NCI-H1105 (cell line): ENCODE data around the gene BRF1.

Experiments used
- DNase-seq: peaks from one replicate; lab custom pipeline; 2025; lab: John Stamatoyannopoulos, UW

Gene BRF1

DNA sequence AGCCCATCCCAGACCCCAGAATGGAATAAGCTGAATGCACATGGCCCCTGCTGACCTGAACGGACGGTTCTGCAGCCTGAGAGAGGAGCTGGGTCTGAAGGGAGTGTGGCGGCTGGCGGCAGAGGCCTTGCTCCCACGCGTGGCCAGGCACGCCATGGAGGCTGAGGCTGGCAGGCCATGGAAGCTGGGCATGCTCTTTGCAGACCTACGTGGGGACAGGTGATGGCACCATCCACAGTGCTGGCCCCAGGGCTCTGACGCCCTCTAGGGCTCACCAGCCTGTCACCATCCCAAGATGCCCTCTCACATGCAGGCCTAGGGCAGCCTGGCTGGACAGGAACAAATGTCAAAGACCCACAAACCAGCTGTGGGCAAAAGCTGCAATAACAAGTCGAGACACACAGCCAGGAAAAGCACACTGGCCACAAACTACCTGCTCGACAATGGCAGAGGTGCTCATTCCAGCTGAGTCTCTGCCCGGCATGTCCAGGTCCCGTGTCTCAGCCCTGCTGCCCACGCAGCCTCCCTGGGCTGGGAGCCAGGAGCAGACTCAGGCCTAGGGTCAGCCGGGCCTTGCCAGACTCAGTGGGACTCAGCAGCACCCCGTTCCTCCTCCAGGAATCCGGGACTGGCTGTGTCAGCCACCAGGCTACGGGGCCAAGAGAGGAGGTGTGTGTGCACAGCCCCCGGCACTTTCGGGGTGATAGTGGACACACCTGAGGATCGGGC, 32.8 kb downstream of the BRF1 start:
- no peak for DNase-seq

DNA sequence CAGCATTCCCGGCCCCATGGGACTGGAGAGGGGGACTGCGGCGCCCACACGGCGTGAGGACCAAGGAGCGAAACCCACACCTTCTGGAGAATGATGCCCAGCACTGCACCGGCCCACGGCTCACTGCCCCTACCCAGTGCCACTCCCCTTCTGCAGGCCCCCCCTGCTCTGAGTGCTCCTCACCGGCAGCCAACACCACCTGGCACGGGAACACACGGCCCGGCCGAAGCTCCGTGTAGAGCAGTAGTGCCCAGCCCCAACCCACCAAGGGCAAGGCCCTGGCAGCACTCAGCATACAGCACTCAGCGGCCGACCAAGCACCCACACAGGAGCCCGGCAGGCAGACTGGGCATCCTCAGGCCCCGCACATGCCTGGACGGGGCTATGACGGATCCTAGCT, 39.0 kb downstream of the BRF1 start:
- DNase-seq: no peak

DNA sequence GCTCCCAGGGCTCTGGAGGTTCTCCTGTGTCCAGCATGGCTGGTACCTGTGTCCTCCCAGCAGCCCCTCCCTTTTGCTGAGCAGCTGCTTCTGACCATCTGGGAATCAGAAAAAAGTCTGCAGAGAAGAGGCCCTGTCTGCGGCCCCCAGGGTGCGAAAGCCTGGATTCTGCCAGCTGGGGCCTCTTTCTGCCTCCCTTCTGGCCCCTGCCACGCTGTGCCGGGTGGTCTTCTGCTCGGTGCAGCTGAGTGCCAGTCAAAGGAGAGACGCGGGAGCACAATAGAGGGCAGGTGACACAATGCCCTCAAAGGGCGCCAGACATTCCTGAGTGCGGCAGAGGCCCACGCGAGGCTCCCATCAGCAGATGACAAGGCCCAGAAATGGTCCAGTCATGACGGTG, 39.8 kb downstream of the BRF1 start:
- no peak for DNase-seq

DNA sequence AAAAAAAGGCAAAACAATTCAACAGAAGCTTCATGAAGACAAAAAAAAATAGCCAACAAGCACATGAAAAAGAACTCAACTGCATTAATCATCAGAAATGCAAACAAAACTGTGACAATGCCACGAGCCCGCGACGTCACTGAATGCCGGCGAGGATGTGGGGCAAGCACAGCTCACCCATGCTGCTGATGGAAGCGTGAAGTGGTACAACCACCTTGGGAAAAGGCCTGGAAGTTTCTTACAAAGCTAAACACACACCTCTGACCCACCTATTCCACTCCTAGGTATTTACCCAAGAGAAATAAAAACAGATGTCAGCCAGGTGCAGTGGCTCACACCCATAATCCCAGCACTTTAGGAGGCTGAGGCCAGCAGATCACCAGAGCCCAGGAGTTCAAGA, 42.0 kb downstream of the BRF1 start:
- DNase-seq: no peak

DNA sequence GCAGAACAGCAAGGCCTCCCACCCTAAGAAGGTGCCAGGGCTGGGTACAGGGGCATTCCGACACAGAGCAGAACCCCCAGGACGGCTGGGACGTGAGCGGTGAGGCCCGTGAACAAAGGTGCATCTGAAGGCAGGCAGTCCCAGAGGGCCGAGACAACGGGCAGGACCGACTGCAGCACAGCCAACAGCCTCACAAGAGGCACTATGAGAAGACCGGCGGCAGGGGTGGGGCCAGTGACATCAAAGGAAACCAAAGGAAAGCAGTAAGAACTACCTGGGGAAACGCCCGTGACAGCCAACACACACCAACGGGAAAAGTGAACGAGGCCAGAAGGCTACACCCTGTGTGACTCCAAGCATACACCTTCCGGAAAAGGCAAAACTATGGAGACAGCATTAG, 43.3 kb downstream of the BRF1 start:
- no peak for DNase-seq

DNA sequence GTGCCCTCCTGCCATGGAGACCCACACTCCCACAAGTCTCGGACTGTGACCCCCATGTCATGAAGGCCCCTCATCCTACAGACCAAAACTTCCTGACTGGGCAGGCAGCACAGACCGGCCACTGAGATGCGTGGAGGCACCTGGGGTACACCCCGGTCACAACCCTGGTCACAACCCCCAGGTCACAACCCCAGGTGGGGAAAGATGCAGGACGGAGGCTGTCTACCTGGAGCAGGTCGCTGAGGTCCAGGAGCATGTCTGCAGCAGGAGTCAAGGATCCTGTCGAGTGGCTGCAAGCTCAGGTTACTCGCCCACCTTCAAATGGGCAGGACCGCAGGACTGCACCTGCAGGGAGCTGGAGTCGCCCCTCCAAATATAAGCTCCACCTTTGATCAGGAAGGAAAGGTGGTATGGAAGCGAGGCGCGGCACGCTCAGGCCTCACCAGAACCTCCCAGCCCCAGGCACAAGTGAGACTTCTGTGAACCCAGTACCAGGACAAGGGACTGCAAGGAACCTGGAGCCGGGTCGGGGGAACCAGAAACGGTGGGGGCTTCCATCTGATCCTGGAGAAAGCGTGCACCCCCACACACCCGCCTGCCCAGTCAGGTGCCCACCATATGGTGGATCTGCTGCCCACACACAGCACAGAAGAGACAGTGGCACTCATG, 44.4 kb downstream of the BRF1 start:
- no peak for DNase-seq

DNA sequence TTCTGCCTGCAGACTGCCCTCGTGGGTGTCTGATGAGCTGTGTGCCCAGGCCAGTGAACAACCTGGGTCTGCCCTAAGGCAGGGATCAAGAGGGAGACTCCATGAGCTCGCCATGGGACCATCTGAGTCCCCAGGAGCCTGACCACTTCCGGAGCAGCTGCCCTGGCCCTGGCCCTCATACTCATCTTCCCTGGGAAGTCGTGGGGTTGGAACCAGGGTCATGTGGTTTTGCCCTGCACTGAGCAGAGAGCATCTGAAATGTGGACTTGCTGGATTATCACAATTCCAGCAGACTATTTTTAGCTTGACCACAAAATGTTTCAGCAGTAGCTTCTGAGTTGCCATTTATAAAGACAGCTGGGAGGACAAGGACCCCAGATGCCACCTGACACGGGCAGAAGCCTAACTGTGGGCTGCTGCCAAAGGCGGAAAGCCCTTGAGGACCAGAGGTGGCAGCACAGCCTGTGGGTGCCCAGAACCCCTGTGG, 45.7 kb downstream of the BRF1 start:
- no peak for DNase-seq

DNA sequence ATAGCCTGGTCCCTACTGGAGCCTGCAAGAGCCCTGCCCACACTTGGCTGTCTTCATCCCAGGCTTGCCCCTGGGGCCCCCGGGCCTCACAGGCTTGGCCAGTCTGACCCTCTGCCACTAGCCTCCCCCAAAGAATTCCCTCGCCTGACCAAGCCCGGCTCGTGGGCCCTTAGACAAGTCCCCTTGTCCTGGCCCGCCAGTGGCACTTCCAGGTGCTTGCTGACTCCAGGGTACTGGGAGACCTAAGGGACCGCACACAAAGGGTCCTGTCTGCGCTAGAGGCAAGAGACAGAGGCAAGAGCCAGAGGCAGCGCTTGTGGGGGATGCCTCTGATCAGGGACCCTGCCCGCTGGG, 47.5 kb downstream of the BRF1 start:
- DNase-seq: no peak

DNA sequence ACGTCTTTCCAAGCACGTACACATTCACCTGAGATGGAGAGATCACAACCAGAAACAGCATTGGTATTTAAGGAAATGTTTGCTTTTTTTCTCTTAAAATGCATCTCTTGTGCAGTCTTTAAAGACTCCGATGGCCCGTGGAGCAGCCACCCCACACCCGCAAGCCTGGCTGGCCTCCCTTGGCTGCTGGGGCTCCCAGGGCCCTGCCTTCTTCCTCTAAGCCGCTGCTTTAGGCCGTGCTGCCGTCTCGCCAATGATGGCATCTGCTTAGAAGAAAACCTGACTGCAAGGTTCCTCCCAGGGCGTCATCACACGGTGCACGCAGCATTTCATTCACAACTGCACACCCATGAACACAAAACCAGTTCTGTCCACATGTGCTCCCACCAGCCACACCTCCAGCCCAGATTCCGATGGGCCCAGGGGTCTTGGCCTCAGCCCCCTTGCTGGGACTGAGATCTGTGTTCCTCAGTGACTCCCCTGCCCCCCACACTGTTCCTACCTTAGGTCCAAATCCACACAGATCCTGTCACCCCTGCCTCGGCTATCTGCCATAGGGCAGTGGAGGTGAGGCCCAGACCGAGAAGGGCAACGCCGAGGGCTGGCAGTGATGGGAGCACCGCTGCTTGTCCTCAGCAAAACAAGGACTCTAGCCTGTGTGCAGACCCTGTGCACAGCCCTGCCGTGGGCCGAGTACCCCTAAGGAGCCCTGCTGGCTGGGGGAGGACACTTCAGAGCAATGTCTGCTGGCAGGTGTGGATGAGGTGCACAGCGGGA, 48.1 kb downstream of the BRF1 start:
- DNase-seq: no peak

DNA sequence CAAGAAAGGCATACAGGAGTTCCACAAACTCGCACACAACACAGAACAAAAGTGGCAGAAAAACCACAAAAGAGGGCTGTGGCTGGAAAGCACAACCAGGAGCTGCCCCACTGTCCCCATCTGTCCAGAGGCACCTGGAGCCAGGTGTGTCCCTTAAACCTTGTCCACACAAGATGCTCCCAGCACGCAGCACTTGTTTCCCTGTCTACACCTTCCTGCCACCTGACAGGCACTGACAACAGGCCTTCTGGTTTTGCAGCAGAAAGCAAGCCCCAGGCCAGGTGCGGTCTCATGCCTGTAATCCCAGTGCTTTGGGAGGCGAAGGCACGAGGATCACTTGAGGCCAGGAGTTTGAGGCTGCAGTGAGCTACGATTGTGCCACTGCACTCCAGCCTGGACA, 48.9 kb downstream of the BRF1 start:
- DNase-seq: no peak

DNA sequence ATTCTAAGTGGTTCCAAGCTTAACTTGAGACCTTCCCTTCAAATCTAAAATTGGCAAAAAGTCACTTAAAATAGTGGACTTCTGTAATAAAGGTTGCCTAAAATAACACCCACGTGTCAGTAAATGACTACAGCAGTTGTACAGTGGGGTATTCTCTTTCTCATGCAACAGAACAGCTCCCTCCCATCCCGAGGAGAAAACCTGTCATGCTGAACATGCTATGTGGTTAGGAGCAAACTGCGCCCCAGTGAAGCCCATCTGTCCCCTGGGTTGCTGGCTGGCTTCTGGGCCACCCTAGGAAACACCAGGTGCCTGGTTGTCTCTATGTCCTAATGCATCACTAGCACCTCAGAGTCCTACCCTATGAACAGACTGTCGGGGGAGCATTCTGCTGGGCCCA, 49.8 kb downstream of the BRF1 start:
- DNase-seq: no peak

DNA sequence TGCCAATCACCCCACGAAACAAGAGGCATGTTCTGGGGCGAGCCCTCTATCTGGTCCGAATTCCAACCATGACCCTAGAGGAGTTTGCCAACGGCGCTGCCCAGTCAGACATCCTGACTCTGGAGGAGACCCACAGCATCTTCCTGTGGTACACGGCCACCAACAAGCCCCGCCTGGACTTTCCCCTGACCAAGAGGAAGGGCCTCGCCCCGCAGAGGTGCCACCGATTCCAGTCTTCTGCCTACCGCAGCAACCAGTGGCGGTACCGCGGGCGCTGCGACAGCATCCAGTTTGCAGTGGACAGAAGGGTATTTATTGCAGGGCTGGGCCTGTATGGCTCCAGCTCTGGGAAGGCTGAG, 50.8 kb downstream of the BRF1 start:
- DNase-seq: no peak

DNA sequence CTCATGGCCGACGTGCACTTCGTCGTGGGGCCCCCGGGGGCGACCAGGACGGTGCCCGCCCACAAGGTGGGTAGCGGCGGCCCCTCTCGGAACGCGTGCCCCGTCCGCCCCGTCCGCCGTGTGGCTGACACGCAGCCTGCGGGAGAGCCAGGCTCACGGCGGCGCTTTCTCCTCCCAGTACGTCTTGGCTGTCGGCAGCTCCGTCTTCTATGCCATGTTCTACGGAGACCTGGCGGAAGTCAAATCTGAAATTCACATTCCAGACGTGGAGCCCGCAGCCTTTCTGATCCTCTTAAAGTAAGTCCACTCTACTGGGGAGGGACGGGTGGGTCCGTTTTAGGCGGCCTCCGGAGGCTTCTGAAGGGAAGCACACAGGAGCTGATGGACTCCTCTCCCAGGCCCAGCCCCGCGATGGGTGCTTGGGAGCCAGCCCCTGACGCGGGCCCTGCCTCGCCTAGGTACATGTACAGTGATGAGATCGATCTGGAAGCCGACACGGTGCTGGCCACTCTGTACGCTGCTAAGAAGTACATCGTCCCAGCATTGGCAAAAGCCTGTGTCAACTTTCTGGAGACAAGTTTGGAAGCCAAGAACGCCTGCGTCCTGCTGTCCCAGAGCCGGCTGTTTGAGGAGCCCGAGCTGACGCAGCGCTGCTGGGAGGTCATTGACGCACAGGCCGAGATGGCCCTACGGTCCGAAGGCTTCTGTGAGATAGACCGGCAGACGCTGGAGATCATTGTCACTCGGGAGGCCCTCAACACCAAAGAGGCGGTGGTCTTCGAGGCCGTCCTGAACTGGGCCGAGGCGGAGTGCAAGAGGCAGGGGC, 51.4 kb downstream of the BRF1 start:
- no peak for DNase-seq

DNA sequence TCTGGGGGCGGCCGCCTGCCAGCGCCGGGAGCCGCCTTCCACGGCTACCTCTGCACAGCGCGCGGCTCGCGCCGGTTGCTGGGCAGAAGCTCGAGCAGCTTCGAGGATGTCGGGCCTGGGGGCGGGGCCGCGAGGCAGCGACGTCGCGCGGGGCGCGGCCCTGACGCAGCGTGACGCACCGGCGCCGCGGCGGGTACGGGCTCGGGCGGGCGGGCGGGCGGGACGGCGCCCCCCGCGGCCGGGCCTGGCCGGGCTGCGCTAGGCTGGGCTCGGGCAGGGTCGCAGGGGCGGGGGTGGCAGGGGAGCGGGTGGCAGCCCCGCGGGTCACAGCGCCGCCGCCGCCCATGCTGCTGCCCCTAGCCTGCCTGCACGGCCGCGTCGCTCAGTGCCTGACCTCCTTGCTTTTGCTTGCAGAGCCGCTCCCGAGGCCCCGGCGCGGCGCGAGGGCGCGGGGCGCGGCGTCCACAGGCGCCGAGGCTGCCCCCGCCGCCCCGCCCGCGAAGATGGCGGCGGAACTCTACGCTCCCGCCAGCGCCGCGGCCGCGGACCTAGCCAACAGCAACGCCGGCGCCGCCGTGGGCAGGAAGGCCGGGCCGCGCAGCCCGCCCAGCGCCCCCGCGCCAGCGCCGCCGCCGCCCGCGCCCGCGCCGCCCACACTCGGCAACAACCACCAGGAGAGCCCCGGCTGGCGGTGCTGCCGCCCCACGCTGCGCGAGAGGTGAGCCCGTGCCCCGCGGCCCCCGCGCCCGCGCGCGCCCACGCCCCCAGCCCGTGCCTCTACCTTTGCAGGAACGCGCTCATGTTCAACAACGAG, 52.2 kb downstream of the BRF1 start, which contains the start of gene BTBD6:
Gene BTBD6, plus strand, starts transcription at position 166 of the 814 bp plus-strand sequence. Its CDS starts 179 bp downstream, at position 345.
- peak; percentile 84 for DNase-seq

DNA sequence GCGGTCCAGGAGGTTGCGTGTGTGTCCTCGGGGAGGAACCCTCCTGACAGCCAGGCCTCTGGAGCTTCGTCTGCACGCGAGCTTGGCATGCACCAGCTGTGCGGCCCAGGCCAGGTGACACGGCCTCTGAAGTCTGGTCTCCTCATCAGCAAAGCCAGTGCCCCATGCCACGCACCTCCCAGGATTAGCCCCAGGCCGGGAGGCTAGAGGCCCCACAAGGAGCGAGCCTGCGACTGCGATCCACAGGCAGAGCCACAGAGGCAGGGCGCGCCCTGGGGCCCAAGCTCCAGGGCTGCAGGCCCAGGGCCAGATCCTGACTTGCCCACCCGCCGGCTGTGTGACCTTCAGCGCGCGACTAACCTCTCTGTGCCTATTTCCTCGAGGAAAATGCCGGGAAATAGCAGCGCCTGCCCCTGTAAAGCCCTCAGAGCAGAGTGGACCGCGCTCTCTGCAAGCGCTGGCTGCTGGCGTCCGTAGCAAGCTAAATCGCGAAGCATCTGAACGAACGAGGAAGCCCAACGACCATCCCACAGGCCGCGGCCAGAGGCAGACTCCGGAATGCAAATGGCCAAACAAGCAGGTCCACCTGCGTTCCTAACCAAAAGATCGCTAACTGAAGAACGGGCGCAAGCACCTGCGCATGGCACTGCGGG, 53.0 kb downstream of the BRF1 start:
- no peak for DNase-seq

DNA sequence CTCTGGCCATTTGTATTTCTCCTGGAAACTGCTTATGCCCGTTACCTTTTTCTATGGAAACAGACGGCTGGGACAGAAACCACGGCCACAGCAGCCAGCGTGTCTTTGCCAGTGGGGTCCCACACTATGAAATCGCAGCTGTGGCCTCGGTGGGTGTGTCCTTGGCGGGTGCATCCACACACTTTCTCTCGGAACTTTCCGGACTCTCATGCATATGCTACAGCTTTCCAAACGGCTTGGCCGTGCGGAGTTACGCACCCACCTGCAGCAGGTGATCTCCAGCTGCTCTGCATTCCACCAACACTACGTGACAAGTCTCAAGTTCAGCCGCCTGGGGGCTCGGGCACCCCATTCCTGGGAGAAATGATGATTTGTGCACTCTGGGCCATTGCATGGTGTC, 53.8 kb downstream of the BRF1 start:
- no peak for DNase-seq

DNA sequence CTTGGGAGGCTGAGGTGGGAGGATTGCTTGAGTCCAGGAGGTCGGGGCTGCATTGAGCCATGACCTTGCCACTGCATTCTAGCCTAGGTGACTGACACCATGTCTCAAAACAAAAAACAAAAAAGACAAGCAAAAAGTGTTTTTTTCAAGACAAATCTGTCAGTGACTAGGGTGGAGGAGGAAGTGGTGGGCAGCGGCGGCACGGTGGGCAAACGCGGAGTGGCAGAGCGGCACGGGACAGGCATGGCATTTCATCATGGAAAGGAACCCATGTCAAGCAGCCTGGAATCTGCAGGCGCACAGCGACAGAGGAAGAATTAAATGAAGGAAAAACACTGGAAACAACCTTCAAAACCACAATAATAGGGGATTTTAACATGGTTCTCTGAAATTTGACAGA, 56.5 kb downstream of the BRF1 start:
- DNase-seq: no peak

DNA sequence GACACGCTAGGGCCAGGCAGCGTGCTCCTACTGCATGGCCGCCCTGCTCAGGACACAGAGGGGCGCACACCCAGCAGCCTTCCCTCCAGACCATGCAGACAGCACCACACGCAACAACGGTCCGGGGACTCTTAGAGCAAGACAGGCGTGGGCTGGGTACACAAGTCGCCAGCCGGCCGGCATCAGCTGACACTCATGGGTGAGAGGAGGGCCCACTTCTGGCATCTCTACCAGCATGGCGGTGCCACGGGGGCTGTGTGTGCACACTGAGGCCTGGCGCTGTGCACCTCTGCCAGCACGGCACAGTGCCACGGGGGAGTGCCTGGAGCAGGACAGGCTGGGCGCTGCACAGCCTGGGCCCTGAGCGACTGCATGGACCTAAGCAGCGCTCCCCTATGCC, 59.2 kb downstream of the BRF1 start:
- DNase-seq: no peak

DNA sequence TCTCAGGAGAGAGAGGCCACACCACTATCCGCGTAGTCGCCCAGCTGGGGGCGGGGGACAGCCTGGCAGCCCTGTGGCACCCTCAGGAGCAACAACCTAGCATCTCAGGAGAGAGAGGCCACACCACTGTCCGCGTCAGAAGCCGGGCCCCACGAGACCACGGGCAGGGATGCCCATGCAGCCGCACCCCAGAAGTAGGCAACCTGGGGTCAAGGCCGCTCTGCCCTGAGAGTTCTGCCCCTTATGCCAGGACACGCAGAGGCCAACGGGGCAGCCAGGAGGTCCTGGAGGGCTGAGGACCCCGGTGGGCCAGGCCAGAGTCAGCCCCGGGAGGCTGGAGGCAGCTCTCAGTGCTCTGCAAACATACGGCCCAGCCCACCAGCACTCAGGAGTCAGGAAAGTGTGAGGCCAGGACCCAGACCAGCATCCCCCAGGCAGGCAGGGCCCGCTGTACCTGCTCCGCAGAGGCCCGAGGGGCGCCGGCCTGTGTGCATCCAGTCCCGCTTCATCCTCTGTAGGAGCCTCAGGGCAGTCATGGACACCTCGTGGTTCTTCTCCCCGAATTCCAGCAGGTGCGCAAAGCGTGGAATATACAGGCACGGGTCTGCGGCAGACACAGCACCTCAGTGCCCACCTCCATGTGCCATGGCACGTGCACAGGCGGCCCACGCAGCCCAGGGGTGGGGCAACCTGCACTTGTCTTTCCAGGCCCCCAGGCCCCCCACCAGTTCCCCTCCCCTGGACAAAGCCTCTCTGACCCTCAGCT, 59.8 kb downstream of the BRF1 start:
- DNase-seq: no peak

DNA sequence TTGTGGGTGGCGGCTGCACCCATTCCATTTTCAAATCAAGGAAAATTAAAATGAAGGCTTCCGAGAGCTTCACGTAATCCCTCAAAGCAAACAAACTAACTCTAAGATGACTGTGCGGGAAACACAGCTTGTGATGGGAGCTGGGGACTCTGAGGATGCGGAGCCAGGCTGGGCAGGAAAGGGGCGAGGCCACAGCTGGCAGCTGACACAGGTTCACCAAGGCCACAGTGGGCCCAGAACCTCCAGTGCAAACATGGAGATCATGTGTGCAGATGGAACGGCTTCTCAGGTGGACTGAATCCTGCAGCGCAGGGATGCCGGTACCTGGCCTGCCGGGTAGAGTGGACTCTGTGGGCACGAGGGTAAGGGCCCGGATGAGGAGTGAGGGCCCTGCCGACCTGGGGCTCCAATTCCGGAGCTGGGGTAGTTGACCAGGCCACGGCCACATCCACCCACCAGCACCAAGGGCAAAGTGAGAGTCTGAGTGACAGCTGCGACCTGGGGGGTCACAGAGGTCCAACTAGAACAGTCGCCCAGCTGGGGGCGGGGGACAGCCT, 71.6 kb downstream of the BRF1 start:
- no peak for DNase-seq
